HEK293 (cell line): ENCODE measurements around the gene TADA3.

Experiments used
- HOXA7 ChIP-seq: sonication (generic); formaldehyde crosslinking; IDR thresholded peaks from 2 replicates; pipeline ENCODE4 v1.8.1; 2022; ENCODE audit warnings: missing genetic modification reagents, borderline replicate concordance
- ZNF146 ChIP-seq: fragments of 450-650 bp; formaldehyde crosslinking; IDR thresholded peaks from 2 replicates; pipeline ENCODE4 v1.5.1; 2016; ENCODE audit warnings: missing biosample characterization, missing genetic modification characterization
- ZNF2 ChIP-seq: fragments of 450-650 bp; formaldehyde crosslinking; IDR thresholded peaks from 2 replicates; pipeline ENCODE4 v1.5.1; 2016; ENCODE audit warnings: missing biosample characterization, missing genetic modification characterization
- ZNF335 ChIP-seq: fragments of 450-650 bp; formaldehyde crosslinking; conservative IDR thresholded peaks from 2 replicates; pipeline ENCODE4 v1.5.1; 2016; ENCODE audit warnings: missing biosample characterization, missing genetic modification characterization
- ZNF660 ChIP-seq: fragments of 450-650 bp; IDR thresholded peaks from 2 replicates; pipeline ENCODE4 v1.5.1; 2018; ENCODE audit warnings: missing biosample characterization, mild to moderate bottlenecking, missing genetic modification characterization
- TF ChIP-seq, protein P1 (sequence below): fragments of 450-650 bp; formaldehyde crosslinking; IDR thresholded peaks from 2 replicates; pipeline ENCODE4 v1.5.1; 2016; ENCODE audit warnings: missing biosample characterization, missing genetic modification characterization

DNA sequence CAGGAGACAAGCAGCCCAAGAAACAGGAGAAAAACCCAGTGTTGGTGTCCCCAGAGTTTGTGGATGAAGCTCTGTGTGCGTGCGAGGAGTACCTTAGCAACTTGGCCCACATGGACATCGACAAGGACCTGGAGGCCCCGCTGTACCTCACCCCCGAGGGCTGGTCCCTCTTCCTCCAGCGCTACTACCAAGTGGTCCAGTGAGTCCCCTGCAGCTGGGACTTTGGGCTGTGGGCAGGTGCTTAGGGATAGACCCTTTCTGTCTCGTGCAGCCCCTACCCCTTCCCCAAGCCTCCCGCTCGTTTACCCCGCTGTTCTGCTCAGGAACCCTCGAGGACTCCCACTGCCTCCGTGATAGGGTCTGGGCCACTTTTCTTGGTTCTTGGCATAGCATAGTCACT, 28.3 kb upstream of the TADA3 start:
- TF ChIP-seq ZNF660 (tag by site-specific recombination): no peak
- TF ChIP-seq, protein P1, sequence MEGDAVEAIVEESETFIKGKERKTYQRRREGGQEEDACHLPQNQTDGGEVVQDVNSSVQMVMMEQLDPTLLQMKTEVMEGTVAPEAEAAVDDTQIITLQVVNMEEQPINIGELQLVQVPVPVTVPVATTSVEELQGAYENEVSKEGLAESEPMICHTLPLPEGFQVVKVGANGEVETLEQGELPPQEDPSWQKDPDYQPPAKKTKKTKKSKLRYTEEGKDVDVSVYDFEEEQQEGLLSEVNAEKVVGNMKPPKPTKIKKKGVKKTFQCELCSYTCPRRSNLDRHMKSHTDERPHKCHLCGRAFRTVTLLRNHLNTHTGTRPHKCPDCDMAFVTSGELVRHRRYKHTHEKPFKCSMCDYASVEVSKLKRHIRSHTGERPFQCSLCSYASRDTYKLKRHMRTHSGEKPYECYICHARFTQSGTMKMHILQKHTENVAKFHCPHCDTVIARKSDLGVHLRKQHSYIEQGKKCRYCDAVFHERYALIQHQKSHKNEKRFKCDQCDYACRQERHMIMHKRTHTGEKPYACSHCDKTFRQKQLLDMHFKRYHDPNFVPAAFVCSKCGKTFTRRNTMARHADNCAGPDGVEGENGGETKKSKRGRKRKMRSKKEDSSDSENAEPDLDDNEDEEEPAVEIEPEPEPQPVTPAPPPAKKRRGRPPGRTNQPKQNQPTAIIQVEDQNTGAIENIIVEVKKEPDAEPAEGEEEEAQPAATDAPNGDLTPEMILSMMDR: no peak
- TF ChIP-seq ZNF146 (tag by site-specific recombination): no peak
- TF ChIP-seq HOXA7 (CRISPR knock-in tag): no peak
- TF ChIP-seq ZNF335 (tag by site-specific recombination): no peak
- TF ChIP-seq ZNF2 (tag by site-specific recombination): no peak
